ENCODE results near the gene RNF212B. TPM values are rescaled to one million over a fixed set of nuclear protein-coding genes. Genes with fewer than 3 reads are reported as not detected.
A peak's percentile ranks its signal among the peaks of the same experiment; 100 is the strongest.

Gene RNF212B
- total RNA-seq, 1 experiment from 2014 or later: not detected

DNA sequence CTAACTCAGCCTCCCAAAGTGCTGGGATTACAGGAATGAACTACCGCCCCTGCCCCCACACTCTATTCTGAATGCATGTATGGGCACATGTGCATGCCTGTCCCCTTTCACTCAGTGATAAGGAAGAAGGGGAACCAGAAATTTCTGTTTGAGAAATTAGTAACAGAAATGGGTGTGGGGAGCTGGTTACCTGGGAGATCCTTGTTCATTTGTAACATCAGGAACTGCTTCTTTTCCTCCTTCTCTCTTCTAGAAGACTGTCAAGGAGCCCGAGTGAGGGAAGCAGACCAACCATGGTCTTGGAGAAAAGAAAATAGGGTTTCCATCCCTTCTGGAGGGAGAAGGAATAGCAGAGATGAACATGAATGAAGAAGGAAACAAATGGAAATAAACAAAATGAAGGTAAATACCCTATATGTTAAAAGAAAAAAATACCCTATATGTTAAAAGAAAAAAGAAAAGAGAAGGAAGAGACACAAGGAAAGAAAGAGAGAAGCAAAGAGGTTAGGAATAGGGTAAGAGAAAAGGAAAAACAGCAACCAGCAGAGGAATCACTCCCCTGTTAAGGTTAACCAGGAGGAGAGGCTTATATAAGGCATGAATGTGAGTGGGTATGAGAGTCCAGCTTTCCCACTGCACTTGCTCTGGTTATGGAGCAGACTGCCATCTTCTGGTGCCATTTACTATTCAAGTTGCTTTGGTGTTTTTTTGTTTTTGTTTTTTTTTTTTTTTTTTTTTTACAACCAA, 61.6 kb downstream of the RNF212B start:
- Histone ChIP-seq H3K36me3 (ENCODE audit: control insufficient read depth, insufficient read depth, low read length) (no peaks in the 10 kb centered on the region), H3K9me3 (ENCODE audit: control insufficient read depth, insufficient read depth, low read depth, low read length) (no peaks in the 10 kb centered on the region), H3K27me3 (ENCODE audit: control insufficient read depth, insufficient read depth, low read length) (no peaks in the 10 kb centered on the region), H3K4me1 (ENCODE audit: control insufficient read depth, insufficient read depth, low read length) (peaks cover 10% of the 10 kb centered on the region), H3K27ac (ENCODE audit: low read length) (no peak overlapping the region), H3K4me3 (ENCODE audit: low read depth in 2 of 2, low read length in 2 of 2) (no peak overlapping the region)
- TF ChIP-seq TCF7L2 (IDR thresholded peaks at IDR 0.05; ENCODE audit: low read depth, low read length): no peak
- TF ChIP-seq, protein P1, sequence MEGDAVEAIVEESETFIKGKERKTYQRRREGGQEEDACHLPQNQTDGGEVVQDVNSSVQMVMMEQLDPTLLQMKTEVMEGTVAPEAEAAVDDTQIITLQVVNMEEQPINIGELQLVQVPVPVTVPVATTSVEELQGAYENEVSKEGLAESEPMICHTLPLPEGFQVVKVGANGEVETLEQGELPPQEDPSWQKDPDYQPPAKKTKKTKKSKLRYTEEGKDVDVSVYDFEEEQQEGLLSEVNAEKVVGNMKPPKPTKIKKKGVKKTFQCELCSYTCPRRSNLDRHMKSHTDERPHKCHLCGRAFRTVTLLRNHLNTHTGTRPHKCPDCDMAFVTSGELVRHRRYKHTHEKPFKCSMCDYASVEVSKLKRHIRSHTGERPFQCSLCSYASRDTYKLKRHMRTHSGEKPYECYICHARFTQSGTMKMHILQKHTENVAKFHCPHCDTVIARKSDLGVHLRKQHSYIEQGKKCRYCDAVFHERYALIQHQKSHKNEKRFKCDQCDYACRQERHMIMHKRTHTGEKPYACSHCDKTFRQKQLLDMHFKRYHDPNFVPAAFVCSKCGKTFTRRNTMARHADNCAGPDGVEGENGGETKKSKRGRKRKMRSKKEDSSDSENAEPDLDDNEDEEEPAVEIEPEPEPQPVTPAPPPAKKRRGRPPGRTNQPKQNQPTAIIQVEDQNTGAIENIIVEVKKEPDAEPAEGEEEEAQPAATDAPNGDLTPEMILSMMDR (IDR thresholded peaks at IDR 0.05): peak; percentile 36; the same call in 1 of the 2 replicates
- in situ Hi-C loops (cut with HindIII; ENCODE audit: low pct_unique_long_range_greater_than_20kb, low sequenced_read_pairs): no loop called here
- DNase-seq (ENCODE audit: low read depth, low spot score) (no peak), ATAC-seq (no peak)
- CTCF ChIA-PET: interaction anchor here (0.6 kb wide), 1 partner anchor 179 kb away, joined by 7 read pairs; no protein-coding TSS in a partner anchor
- intact Hi-C loops (cut with micrococcal nuclease; ENCODE audit: unreplicated experiment): no loop called here
- POLR2A ChIA-PET: no interaction called here
- BruUV-seq (replicated peaks): no TSS peak

DNA sequence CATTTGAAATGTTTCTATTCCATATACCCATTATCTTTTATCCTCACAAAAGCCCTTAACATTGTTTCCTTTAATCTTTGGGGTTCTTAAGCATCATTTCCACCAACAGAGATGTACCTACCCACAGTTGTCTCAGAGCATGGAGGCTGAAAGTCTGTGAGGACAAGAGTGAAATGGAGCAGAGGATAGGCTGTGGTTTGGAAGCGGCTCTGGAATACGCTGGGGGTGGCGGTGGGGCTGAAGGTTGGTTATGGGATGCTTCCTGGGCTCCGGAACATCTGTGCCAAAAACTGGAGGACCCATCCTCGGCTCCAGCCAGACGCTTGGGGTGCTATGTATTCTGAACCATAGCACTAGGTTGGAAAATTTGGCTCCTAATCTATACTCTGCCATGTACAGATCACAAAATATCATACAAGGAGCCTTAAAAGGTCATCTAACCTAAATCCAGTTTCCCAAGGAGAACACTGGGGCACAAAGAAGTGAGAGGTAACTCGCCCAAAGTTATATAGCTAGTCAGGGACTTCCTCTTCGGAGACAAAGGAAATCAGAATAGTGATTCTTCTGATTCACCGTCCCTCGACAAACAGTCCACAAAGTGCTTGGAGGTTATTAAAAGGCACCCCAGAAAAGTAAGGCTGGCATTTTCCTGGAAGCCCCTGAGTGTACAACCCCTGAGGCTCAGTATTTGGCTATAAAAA, 62.4 kb downstream of the RNF212B start:
- Histone ChIP-seq H3K4me3 (ENCODE audit: low read depth in 2 of 2, low read length in 2 of 2) (peak overlapping the region; percentile 67 to 90), H3K27me3 (ENCODE audit: control insufficient read depth, insufficient read depth, low read length) (no peaks in the 10 kb centered on the region), H3K27ac (ENCODE audit: low read length) (peak overlapping the region; percentile 93), H3K36me3 (ENCODE audit: control insufficient read depth, insufficient read depth, low read length) (no peaks in the 10 kb centered on the region), H3K9me3 (ENCODE audit: control insufficient read depth, insufficient read depth, low read depth, low read length) (no peaks in the 10 kb centered on the region), H3K4me1 (ENCODE audit: control insufficient read depth, insufficient read depth, low read length) (peaks cover 10% of the 10 kb centered on the region)
- in situ Hi-C loops (cut with HindIII; ENCODE audit: low pct_unique_long_range_greater_than_20kb, low sequenced_read_pairs) (no loop called here), intact Hi-C loops (cut with micrococcal nuclease; ENCODE audit: unreplicated experiment) (no loop called here)
- ChIA-PET CTCF (interaction anchor here (0.6 to 1.1 kb wide), 2 partner anchors 180 kb away, joined by 4 to 7 read pairs; no protein-coding TSS in a partner anchor), POLR2A (no interaction called here)
- no TSS peak for BruUV-seq (replicated peaks)
- DNase-seq (ENCODE audit: low read depth, low spot score) (no peak), ATAC-seq (no peak)
- TF ChIP-seq, protein P2, sequence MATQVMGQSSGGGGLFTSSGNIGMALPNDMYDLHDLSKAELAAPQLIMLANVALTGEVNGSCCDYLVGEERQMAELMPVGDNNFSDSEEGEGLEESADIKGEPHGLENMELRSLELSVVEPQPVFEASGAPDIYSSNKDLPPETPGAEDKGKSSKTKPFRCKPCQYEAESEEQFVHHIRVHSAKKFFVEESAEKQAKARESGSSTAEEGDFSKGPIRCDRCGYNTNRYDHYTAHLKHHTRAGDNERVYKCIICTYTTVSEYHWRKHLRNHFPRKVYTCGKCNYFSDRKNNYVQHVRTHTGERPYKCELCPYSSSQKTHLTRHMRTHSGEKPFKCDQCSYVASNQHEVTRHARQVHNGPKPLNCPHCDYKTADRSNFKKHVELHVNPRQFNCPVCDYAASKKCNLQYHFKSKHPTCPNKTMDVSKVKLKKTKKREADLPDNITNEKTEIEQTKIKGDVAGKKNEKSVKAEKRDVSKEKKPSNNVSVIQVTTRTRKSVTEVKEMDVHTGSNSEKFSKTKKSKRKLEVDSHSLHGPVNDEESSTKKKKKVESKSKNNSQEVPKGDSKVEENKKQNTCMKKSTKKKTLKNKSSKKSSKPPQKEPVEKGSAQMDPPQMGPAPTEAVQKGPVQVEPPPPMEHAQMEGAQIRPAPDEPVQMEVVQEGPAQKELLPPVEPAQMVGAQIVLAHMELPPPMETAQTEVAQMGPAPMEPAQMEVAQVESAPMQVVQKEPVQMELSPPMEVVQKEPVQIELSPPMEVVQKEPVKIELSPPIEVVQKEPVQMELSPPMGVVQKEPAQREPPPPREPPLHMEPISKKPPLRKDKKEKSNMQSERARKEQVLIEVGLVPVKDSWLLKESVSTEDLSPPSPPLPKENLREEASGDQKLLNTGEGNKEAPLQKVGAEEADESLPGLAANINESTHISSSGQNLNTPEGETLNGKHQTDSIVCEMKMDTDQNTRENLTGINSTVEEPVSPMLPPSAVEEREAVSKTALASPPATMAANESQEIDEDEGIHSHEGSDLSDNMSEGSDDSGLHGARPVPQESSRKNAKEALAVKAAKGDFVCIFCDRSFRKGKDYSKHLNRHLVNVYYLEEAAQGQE (IDR thresholded peaks at IDR 0.05; ENCODE audit: insufficient read depth in 1 of 2, low read depth in 2 of 2, low read length in 1 of 2): no peak
- no peak for TF ChIP-seq SIN3A (IDR thresholded peaks at IDR 0.05; ENCODE audit: borderline replicate concordance, insufficient read depth, low read depth, low read length)
- no peak for TF ChIP-seq POLR2AphosphoS5 (IDR thresholded peaks at IDR 0.05; ENCODE audit: low read depth, low read length)
- no peak for TF ChIP-seq TCF7L2 (IDR thresholded peaks at IDR 0.05; ENCODE audit: low read depth, low read length)
- TF ChIP-seq, protein P1 (IDR thresholded peaks at IDR 0.05): no peak

Data from Panc1 (cell line).